NCI-H2171 (cell line): ENCODE measurements around the gene PALLD.
A peak's percentile ranks its signal among the peaks of the same experiment; 100 is the strongest.
"Not testable (repeated sequence)": the region's sequence is repeated elsewhere in the genome, so short reads cannot be mapped to it uniquely, and the experiment has no call there.

Experiments
- DNase-seq: peaks from one replicate; lab custom pipeline; 2025; lab: John Stamatoyannopoulos, UW

Gene PALLD

GRCh38 chr4:168708108-168708507 is 211.3 kb downstream of the PALLD start:
- DNase-seq, result no peak

GRCh38 chr4:168710353-168710946 is 213.6 kb downstream of the PALLD start:
- no peak for DNase-seq

DNA sequence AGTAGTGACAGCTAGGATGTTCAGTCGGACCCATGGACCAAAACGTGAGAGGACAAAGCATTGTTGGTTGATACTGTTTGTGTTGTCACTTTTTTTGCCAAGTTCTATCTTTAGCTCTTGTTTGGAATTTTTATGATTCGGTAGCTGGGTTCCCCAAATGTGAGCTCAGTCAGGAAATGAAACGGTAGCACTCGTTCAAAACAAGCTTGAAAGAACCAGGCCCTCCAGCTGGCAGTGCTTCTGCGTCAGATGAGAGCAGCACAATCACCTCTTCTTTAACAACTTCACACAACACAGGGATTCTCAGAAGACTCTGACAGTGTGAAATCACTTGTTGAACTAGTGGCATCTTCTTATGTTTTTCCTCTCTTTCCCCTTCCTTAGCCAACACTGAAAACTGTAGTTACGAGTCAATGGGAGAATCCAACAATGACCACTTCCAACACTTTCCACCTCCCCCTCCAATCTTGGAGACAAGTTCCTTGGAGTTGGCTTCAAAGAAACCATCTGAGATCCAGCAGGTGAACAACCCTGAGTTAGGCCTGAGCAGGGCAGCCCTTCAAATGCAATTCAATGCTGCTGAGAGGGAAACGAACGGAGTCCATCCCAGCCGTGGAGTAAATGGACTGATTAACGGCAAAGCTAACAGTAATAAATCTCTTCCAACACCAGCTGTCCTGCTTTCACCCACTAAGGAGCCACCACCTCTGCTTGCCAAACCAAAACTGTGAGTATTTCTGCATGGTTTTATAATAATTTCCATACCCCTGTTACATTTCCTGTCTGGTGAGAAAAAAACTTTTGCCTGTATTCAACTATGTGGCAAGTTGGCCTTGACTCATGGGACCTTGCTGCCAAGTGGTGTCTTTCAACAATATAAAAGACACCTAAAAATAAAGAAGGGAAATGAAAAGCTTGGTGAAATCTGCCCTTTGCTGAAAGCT is 214.6 kb downstream of the PALLD start:
- DNase-seq, result no peak

- DNase-seq, result no peak
Measured at GRCh38 chr4:168712316-168712890, 215.6 kb downstream of the PALLD start.

GRCh38 chr4:168713253-168713652 is 216.4 kb downstream of the PALLD start:
- DNase-seq, result no peak

- peak; percentile 3 for DNase-seq
Measured at GRCh38 chr4:168715896-168716295, 219.0 kb downstream of the PALLD start.

DNA sequence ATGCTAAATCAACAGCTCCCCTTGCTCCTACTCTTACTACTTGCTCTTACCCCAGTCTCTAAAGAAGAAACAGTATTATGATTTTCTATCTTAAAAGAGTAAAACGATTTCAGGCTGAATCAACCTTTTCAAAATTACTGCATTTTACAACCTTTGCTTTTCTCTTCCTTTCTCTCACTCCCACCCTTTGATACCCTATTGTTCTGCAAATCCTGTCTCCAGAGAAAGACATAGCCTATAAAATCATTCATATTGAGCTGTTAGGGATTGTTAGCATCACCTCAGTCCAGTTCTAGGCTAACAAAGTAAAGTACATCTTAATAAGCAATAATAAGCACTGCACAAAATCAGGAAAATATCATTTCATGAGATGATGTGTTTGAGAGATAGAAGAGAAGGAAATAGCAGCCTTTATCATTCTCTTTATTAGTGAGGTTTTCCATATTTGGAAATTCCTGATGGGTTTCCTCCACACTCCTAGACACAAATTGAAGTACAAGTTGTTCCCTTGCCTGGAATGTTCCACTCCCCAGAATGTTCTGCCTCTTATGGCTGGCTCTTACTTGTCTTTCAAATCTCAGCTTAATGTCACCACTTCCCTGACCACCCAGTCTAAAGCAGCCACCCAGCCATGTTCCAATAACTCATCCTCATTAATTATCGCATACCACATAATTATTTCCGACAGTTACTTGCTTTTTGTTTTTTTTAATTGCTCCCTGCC is 219.7 kb downstream of the PALLD start:
- DNase-seq, result no peak

DNA sequence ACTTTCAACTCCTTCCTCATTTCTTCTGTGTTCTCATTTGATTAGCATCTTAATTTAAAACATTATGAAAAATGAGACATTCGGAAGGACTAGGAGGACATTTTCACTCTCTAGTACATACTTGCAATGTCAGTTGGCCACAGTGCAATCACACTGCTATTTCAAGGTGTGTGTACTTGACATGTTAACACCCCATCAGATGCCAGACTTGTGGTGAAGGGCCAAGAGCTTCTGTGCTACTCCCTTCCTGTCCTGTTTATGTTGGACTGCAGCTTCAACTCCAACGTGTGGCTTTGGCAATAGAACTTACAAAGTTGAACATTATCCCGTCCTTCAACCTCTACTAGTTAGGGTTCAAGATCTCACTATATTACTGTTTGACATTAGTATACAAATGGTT is 221.0 kb downstream of the PALLD start:
- no peak for DNase-seq

DNA sequence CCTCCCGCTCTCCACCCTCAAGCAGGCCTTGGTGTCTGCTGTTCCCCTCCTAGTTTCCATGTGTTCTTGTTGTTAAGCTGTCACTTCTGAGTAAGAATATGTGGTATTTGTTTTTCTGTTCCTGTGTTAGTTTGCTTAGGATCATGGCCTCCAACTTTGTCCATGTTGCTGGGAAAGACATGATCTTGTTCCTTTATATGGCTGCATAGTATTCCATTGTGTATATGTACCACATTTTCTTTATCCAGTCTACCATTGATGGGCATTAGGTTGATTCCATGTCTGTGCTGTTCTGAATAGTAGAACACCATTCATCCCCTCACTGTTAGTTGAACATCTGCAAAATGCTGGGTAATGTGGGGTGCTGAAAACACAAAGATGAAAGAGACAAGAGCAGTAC is 222.9 kb downstream of the PALLD start:
- DNase-seq, result no peak

- no peak for DNase-seq
Measured at GRCh38 chr4:168720396-168720900, 223.6 kb downstream of the PALLD start.

DNA sequence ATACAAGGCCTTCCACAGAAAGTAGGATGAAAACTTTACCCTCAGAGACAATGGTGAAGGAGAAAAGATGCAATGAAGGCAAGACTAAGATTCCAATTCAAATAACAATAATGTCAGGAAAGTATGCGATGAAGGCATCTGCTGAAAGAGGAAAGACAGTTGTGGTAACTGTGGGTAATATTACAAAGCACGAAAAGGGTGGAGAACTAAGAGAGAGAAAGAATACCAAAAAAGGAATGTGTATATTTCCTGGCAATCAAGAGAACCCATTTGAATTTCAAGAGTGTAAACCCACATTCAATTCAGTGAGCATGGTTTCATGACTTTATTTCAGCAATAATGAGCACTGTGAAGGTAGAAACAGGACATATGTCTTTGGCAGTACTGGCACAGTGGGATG is 225.5 kb downstream of the PALLD start:
- no peak for DNase-seq

- DNase-seq, result no peak
Measured at GRCh38 chr4:168723020-168723419, 226.2 kb downstream of the PALLD start.

- no peak for DNase-seq
Measured at GRCh38 chr4:168723569-168723968, 226.7 kb downstream of the PALLD start.

DNA sequence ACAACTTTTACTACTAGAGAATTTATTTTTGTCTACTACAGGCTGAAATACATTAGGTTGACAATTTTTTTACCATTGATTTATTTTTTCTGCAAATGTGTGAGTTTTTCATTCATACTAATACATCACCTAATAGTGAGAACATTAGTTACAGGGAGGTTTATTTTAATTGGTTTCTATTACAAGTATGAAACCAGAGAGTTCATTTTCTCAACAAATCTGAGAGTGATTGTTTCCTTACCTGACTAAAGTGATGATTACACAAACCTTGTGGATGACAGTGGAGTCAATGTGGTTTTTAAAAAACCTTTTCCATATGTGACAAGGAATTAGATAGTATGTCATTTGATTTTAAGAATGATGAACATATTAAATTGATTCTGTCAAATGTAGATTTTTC is 227.4 kb downstream of the PALLD start:
- no peak for DNase-seq

GRCh38 chr4:168724686-168725411 is 228.0 kb downstream of the PALLD start:
- no peak for DNase-seq

DNA sequence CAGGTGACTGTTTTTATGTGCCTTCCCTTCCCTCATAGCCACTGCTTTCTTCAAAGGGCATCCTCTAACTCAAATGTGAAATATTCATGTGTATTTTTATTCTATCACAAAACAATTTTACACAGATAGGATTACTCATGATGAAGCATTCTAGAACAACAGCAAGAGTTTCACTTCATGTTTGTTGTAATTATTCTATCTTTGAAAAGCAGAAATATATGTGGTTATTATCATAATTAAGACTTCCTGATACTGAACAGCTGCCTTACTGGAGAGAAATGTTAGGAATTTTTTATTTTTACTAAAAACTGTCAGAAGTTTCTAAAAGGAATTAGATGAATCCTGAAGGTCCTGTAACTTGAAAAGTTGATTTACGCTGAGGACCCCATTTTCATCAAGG is 229.1 kb downstream of the PALLD start:
- no peak for DNase-seq

- not testable (repeated sequence) for DNase-seq
Measured at GRCh38 chr4:168727181-168727580, 230.3 kb downstream of the PALLD start.

GRCh38 chr4:168731006-168731636 is 234.3 kb downstream of the PALLD start:
- no peak for DNase-seq

GRCh38 chr4:168731706-168732414 is 235.0 kb downstream of the PALLD start:
- DNase-seq, result no peak

GRCh38 chr4:168732714-168733113 is 235.9 kb downstream of the PALLD start:
- no peak for DNase-seq
